ENCODE data around the gene SERPINB13.

SERPINB13 gene

GRCh38 chr18:63603355-63603754 lies 16.2 kb downstream of the SERPINB13 start:
- TF ChIP-seq ZNF70 (CRISPR knock-in tag; IDR thresholded peaks at IDR 0.05): no peak
- TF ChIP-seq PATZ1 (CRISPR knock-in tag; IDR thresholded peaks at IDR 0.05; ENCODE audit: borderline replicate concordance): no peak
- TF ChIP-seq ZNF565 (CRISPR knock-in tag; conservative IDR thresholded peaks at IDR 0.05; ENCODE audit: low read depth): no peak
- TF ChIP-seq, protein P1, sequence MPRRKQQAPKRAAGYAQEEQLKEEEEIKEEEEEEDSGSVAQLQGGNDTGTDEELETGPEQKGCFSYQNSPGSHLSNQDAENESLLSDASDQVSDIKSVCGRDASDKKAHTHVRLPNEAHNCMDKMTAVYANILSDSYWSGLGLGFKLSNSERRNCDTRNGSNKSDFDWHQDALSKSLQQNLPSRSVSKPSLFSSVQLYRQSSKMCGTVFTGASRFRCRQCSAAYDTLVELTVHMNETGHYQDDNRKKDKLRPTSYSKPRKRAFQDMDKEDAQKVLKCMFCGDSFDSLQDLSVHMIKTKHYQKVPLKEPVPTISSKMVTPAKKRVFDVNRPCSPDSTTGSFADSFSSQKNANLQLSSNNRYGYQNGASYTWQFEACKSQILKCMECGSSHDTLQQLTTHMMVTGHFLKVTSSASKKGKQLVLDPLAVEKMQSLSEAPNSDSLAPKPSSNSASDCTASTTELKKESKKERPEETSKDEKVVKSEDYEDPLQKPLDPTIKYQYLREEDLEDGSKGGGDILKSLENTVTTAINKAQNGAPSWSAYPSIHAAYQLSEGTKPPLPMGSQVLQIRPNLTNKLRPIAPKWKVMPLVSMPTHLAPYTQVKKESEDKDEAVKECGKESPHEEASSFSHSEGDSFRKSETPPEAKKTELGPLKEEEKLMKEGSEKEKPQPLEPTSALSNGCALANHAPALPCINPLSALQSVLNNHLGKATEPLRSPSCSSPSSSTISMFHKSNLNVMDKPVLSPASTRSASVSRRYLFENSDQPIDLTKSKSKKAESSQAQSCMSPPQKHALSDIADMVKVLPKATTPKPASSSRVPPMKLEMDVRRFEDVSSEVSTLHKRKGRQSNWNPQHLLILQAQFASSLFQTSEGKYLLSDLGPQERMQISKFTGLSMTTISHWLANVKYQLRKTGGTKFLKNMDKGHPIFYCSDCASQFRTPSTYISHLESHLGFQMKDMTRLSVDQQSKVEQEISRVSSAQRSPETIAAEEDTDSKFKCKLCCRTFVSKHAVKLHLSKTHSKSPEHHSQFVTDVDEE (CRISPR knock-in tag; IDR thresholded peaks at IDR 0.05): no peak
- no peak for TF ChIP-seq BACH2 (CRISPR knock-in tag; IDR thresholded peaks at IDR 0.05; ENCODE audit: borderline replicate concordance)
- no peak for TF ChIP-seq ZFP30 (CRISPR knock-in tag; IDR thresholded peaks at IDR 0.05)
- no peak for TF ChIP-seq PPARA (CRISPR knock-in tag; IDR thresholded peaks at IDR 0.05; ENCODE audit: borderline replicate concordance)
- TF ChIP-seq ZFP3 (CRISPR knock-in tag; IDR thresholded peaks at IDR 0.05): no peak
- TF ChIP-seq TCF4 (CRISPR knock-in tag; IDR thresholded peaks at IDR 0.05; ENCODE audit: borderline replicate concordance): no peak
- TF ChIP-seq RARB (CRISPR knock-in tag; IDR thresholded peaks at IDR 0.05): no peak
- ATAC-seq: no peak

DNA sequence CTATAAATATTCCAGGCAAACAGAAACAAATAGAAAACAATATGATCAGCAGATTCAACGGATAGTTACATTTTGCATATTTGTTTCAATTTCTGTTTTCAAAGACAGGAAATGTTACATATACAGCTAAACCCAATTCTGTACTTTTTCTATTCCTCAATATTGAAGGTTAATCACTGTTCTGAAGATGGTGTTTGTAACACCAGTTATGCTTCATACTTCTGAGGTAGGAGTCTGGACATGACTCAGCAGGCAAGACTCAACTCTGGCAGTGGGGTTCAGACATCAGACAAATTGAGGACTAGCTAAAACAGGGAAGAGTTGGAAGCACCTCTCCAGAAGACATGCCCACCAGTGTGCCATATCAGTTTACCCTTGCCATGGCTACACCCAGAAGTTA lies 16.6 kb downstream of the SERPINB13 start:
- ATAC-seq: no peak
- TF ChIP-seq RARB (CRISPR knock-in tag; IDR thresholded peaks at IDR 0.05) (no peak), ZC3H10 (CRISPR knock-in tag; IDR thresholded peaks at IDR 0.05) (no peak), ISL1 (CRISPR knock-in tag; IDR thresholded peaks at IDR 0.05) (no peak), ZNF565 (CRISPR knock-in tag; conservative IDR thresholded peaks at IDR 0.05; ENCODE audit: low read depth) (no peak), TCF4 (CRISPR knock-in tag; IDR thresholded peaks at IDR 0.05; ENCODE audit: borderline replicate concordance) (no peak), GLIS3 (CRISPR knock-in tag; IDR thresholded peaks at IDR 0.05) (no peak), BACH2 (CRISPR knock-in tag; IDR thresholded peaks at IDR 0.05; ENCODE audit: borderline replicate concordance) (no peak), ARNTL (CRISPR knock-in tag; IDR thresholded peaks at IDR 0.05; ENCODE audit: borderline replicate concordance, low read depth) (no peak), OSR1 (CRISPR knock-in tag; IDR thresholded peaks at IDR 0.05) (no peak), ZNF8 (CRISPR knock-in tag; IDR thresholded peaks at IDR 0.05) (no peak), ZNF70 (CRISPR knock-in tag; IDR thresholded peaks at IDR 0.05) (no peak), ESRRG (CRISPR knock-in tag; IDR thresholded peaks at IDR 0.05) (no peak), PPARA (CRISPR knock-in tag; IDR thresholded peaks at IDR 0.05; ENCODE audit: borderline replicate concordance) (no peak), SNAI2 (CRISPR knock-in tag; IDR thresholded peaks at IDR 0.05) (no peak)
- TF ChIP-seq, protein P1 (CRISPR knock-in tag; IDR thresholded peaks at IDR 0.05): no peak

DNA sequence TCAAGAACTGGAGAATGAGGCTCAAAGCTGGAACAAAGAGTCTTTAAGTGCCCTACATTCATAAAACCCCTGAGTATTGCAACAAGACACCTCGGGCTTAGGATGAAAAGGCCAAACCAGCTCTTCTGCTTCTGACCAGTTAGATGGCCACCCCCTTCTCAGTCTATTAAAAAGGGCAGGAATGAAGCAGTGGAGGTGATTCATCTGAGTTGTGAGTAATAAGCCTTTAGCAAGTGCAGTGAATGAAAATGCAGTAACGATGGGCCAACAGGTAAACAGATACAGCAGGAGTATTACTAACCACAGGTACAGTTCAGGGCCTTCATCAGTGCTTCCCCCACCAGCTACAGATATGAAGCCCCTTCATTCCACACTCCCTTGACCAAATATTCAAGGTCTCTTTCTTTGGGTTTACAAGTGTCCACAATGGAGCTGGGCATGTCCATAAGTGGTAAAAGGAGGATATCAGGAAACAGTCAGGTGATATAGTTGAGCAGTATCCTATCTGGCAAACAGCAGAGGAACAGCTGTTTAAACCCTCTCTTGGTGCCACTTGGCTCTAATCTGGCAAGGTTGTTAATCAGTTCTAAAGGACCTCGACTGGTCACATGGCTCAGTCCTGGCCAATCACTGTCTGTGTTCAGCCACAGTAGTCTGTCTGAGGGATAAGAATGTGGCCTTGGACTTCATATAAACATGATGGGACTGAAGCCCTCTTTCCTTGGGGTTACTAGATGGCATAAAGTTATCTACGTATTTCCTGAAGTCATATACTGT lies 17.8 kb downstream of the SERPINB13 start:
- no peak for TF ChIP-seq ZFP3 (CRISPR knock-in tag; IDR thresholded peaks at IDR 0.05)
- no peak for TF ChIP-seq PPARA (CRISPR knock-in tag; IDR thresholded peaks at IDR 0.05; ENCODE audit: borderline replicate concordance)
- TF ChIP-seq ISL1 (CRISPR knock-in tag; IDR thresholded peaks at IDR 0.05): no peak
- no peak for TF ChIP-seq ZFP30 (CRISPR knock-in tag; IDR thresholded peaks at IDR 0.05)
- no peak for TF ChIP-seq OSR1 (CRISPR knock-in tag; IDR thresholded peaks at IDR 0.05)
- TF ChIP-seq TOX (CRISPR knock-in tag; IDR thresholded peaks at IDR 0.05; ENCODE audit: borderline replicate concordance): no peak
- no peak for TF ChIP-seq ESRRG (CRISPR knock-in tag; IDR thresholded peaks at IDR 0.05)
- no peak for TF ChIP-seq SNAI2 (CRISPR knock-in tag; IDR thresholded peaks at IDR 0.05)
- no peak for ATAC-seq

GRCh38 chr18:63606526-63606925 lies 19.4 kb downstream of the SERPINB13 start:
- ATAC-seq: no peak
- no peak for TF ChIP-seq PATZ1 (CRISPR knock-in tag; IDR thresholded peaks at IDR 0.05; ENCODE audit: borderline replicate concordance)
- no peak for TF ChIP-seq ZNF70 (CRISPR knock-in tag; IDR thresholded peaks at IDR 0.05)
- no peak for TF ChIP-seq TCF4 (CRISPR knock-in tag; IDR thresholded peaks at IDR 0.05; ENCODE audit: borderline replicate concordance)
- no peak for TF ChIP-seq ARNTL (CRISPR knock-in tag; IDR thresholded peaks at IDR 0.05; ENCODE audit: borderline replicate concordance, low read depth)
- no peak for TF ChIP-seq ZC3H10 (CRISPR knock-in tag; IDR thresholded peaks at IDR 0.05)
- TF ChIP-seq ZFP30 (CRISPR knock-in tag; IDR thresholded peaks at IDR 0.05): no peak
- TF ChIP-seq ISL1 (CRISPR knock-in tag; IDR thresholded peaks at IDR 0.05): no peak
- TF ChIP-seq OSR1 (CRISPR knock-in tag; IDR thresholded peaks at IDR 0.05): no peak
- no peak for TF ChIP-seq RARB (CRISPR knock-in tag; IDR thresholded peaks at IDR 0.05)
- TF ChIP-seq, protein P1 (CRISPR knock-in tag; IDR thresholded peaks at IDR 0.05): no peak

Measured in SK-N-SH treated with all-trans-retinoic acid at 6 μM for 48 hours (cell line).